HUES64 (cell line): ENCODE results near the gene IGSF8.

Source experiments
- H3K27ac ChIP-seq: 2 replicates; pipeline ENCODE4 v1.7.0; 2013; ENCODE audit warnings: low read depth, low read length, inconsistent platforms
- H3K27me3 ChIP-seq: 2 replicates; pipeline ENCODE4 v1.6.1; 2013; ENCODE audit warnings: mild to moderate bottlenecking, low read length; ENCODE audit not compliant: insufficient read depth
- H3K36me3 ChIP-seq: 2 replicates; pipeline ENCODE4 v1.6.1; 2013; ENCODE audit warnings: mild to moderate bottlenecking, low read length; ENCODE audit not compliant: insufficient read depth
- H3K4me1 ChIP-seq: 2 replicates; pipeline ENCODE4 v1.6.1; 2013; ENCODE audit warnings: mild to moderate bottlenecking, low read length, moderate library complexity; ENCODE audit not compliant: insufficient read depth
- H3K4me3 ChIP-seq: 2 replicates; pipeline ENCODE4 v1.5.1; 2013; ENCODE audit warnings: mild to moderate bottlenecking, low read length, moderate library complexity
- H3K9ac ChIP-seq: 2 replicates; pipeline ENCODE4 v1.6.1; 2013; ENCODE audit warnings: mild to moderate bottlenecking, low read depth, low read length
- H3K9me3 ChIP-seq: 2 replicates; pipeline ENCODE4 v1.6.1; 2013; ENCODE audit warnings: low read depth, low read length; ENCODE audit not compliant: insufficient read depth
- WGBS: fragments of 150-250, 120-280 bp; methylation state at CpG from one replicate; pipeline ENCODE4 v1.1.7; 2013; ENCODE audit warnings: missing lambda C conversion rate; 5-methylcytosine and 5-hydroxymethylcytosine counted together

Gene IGSF8

GRCh38 chr1:160074865-160075264 is 23.6 kb downstream of the IGSF8 start:
- peaks cover 45% of the 10 kb centered on the region for H3K27me3 ChIP-seq
- 84% methylated on average over 4 of the region's 4 CpGs for WGBS
- H3K4me1 ChIP-seq = 0 out of 2 replicates have a peak, but pooled peaks cover 4% of the 10 kb centered on the region
- H3K4me3 ChIP-seq = no peak overlapping the region
- H3K9ac ChIP-seq = no peak overlapping the region
- no peaks in the 10 kb centered on the region for H3K9me3 ChIP-seq
- no peak overlapping the region for H3K27ac ChIP-seq
- no peaks in the 10 kb centered on the region for H3K36me3 ChIP-seq

- Histone ChIP-seq H3K27me3 (peaks cover 54% of the 10 kb centered on the region), H3K36me3 (no peaks in the 10 kb centered on the region), H3K4me3 (peak overlapping the region; percentile 83; the same call in 1 of the 2 replicates), H3K4me1 (peaks cover 14% of the 10 kb centered on the region), H3K9ac (no peak overlapping the region), H3K27ac (no peak overlapping the region), H3K9me3 (no peaks in the 10 kb centered on the region)
- 85% methylated on average over 5 of the region's 5 CpGs for WGBS
Measured at GRCh38 chr1:160071289-160071688, 27.1 kb downstream of the IGSF8 start.

- Histone ChIP-seq H3K27ac (no peak overlapping the region), H3K36me3 (no peaks in the 10 kb centered on the region), H3K27me3 (peaks cover 54% of the 10 kb centered on the region), H3K9me3 (no peaks in the 10 kb centered on the region), H3K9ac (peak overlapping the region; percentile 27; the same call in 1 of the 2 replicates), H3K4me3 (peak overlapping the region; percentile 83), H3K4me1 (peaks cover 14% of the 10 kb centered on the region)
- 3% methylated on average over 45 of the region's 46 CpGs for WGBS
Measured at GRCh38 chr1:160070243-160071163, 27.9 kb downstream of the IGSF8 start.

GRCh38 chr1:160069460-160070231 is 28.8 kb downstream of the IGSF8 start, which contains the start of gene KCNJ10:
Gene KCNJ10, minus strand, starts transcription at chr1:160070160. Its CDS starts 27,628 bp downstream, at chr1:160042532.
- peak within 1 kb of the TSS; percentile 27; the same call in 1 of the 2 replicates for H3K9ac ChIP-seq
- no peaks in the 10 kb centered on the region for H3K36me3 ChIP-seq
- H3K9me3 ChIP-seq = no peaks in the 10 kb centered on the region
- H3K27ac ChIP-seq = no peak within 1 kb of the TSS
- peaks cover 14% of the 10 kb centered on the region for H3K4me1 ChIP-seq
- peak within 1 kb of the TSS; percentile 83 for H3K4me3 ChIP-seq
- H3K27me3 ChIP-seq = peaks cover 54% of the 10 kb centered on the region
- WGBS = 13% methylated on average over 32 of the region's 32 CpGs

- Histone ChIP-seq H3K36me3 (no peaks in the 10 kb centered on the region), H3K4me1 (peaks cover 14% of the 10 kb centered on the region), H3K27me3 (peaks cover 48% of the 10 kb centered on the region), H3K9ac (no peak overlapping the region), H3K4me3 (no peak overlapping the region), H3K27ac (no peak overlapping the region), H3K9me3 (no peaks in the 10 kb centered on the region)
- 86% methylated on average over 3 of the region's 5 CpGs for WGBS
Measured at GRCh38 chr1:160068225-160068624, 30.2 kb downstream of the IGSF8 start.

- no peak overlapping the region for H3K9ac ChIP-seq
- peaks cover 25% of the 10 kb centered on the region for H3K4me1 ChIP-seq
- no peaks in the 10 kb centered on the region for H3K9me3 ChIP-seq
- no peak overlapping the region for H3K27ac ChIP-seq
- peaks cover 40% of the 10 kb centered on the region for H3K27me3 ChIP-seq
- H3K36me3 ChIP-seq = no peaks in the 10 kb centered on the region
- WGBS = 75% methylated on average over 5 of the region's 6 CpGs
- H3K4me3 ChIP-seq = no peak overlapping the region
Measured at GRCh38 chr1:160066829-160067745, 31.3 kb downstream of the IGSF8 start.

GRCh38 chr1:160064746-160065145 is 33.7 kb downstream of the IGSF8 start:
- no peaks in the 10 kb centered on the region for H3K36me3 ChIP-seq
- H3K9ac ChIP-seq = no peak overlapping the region
- no peak overlapping the region for H3K27ac ChIP-seq
- 69% methylated on average over 3 of the region's 3 CpGs for WGBS
- H3K4me3 ChIP-seq = no peak overlapping the region
- H3K9me3 ChIP-seq = no peaks in the 10 kb centered on the region
- H3K4me1 ChIP-seq = peaks cover 25% of the 10 kb centered on the region
- H3K27me3 ChIP-seq = peaks cover 21% of the 10 kb centered on the region

GRCh38 chr1:160064164-160064563 is 34.3 kb downstream of the IGSF8 start:
- Histone ChIP-seq H3K9ac (no peak overlapping the region), H3K4me1 (peaks cover 25% of the 10 kb centered on the region), H3K9me3 (no peaks in the 10 kb centered on the region), H3K27me3 (peaks cover 18% of the 10 kb centered on the region), H3K36me3 (no peaks in the 10 kb centered on the region), H3K27ac (no peak overlapping the region), H3K4me3 (no peak overlapping the region)
- 97% methylated on average over 3 of the region's 3 CpGs for WGBS

GRCh38 chr1:160063176-160063575 is 35.2 kb downstream of the IGSF8 start:
- Histone ChIP-seq H3K27me3 (peaks cover 8% of the 10 kb centered on the region; the same call in 1 of the 2 replicates), H3K36me3 (no peaks in the 10 kb centered on the region), H3K9me3 (no peaks in the 10 kb centered on the region), H3K9ac (no peak overlapping the region), H3K4me1 (peaks cover 25% of the 10 kb centered on the region), H3K27ac (no peak overlapping the region), H3K4me3 (no peak overlapping the region)
- WGBS = 91% methylated on average over 5 of the region's 5 CpGs

GRCh38 chr1:160062230-160062532 is 36.2 kb downstream of the IGSF8 start:
- H3K9me3 ChIP-seq = no peaks in the 10 kb centered on the region
- H3K4me1 ChIP-seq = peaks cover 20% of the 10 kb centered on the region
- 62% methylated on average over 6 of the region's 6 CpGs for WGBS
- no peaks in the 10 kb centered on the region for H3K36me3 ChIP-seq
- no peak overlapping the region for H3K4me3 ChIP-seq
- H3K9ac ChIP-seq = peak overlapping the region; percentile 21; the same call in 1 of the 2 replicates
- H3K27me3 ChIP-seq = 0 out of 2 replicates have a peak, but pooled peaks cover 4% of the 10 kb centered on the region
- H3K27ac ChIP-seq = no peak overlapping the region
